HCT116 (cell line): Measurements from ENCODE around the gene FREM1. TPM values are rescaled to one million over a fixed set of nuclear protein-coding genes. Genes with fewer than 3 reads are reported as not detected.

Experiments
- ATAC-seq: fragments of 200-7000 bp; cut with Tn5 transposase; 2 replicates; pipeline ENCODE4 v1.9.1; 2020; ENCODE audit warnings: mild to moderate bottlenecking, moderate library complexity
- BruUV-seq: library from RNA; stranded (reverse); fragments of 400-500 nt; replicated peaks from 2 replicates; lab custom pipeline; 2021; lab: Mats Ljungman, UMichigan
- CTCF ChIA-PET: fragments of 300-600 bp; sonication (Branson Sonifier 250); formaldehyde crosslinking; loops from one replicate; lab custom pipeline; 2021; ENCODE audit warnings: antibody characterized with exemption; lab: Charles Lee
- POLR2A ChIA-PET: fragments of 300-600, 350-600 bp; sonication (Branson Sonifier 250); formaldehyde crosslinking; loops from one replicate; lab custom pipeline; 2021; ENCODE audit warnings: antibody characterized with exemption; lab: Charles Lee
- RAD21 ChIA-PET, 2 experiments: fragments of 300-600 bp; sonication (Branson Sonifier 250); formaldehyde crosslinking; loops; one replicate each; lab custom pipeline; 2023; ENCODE audit warnings: low total read pairs in 2 of 2; ENCODE audit not compliant: uncharacterized antibody in 2 of 2, unreplicated experiment in 2 of 2, low non-redundant PET in 1 of 2; lab: Charles Lee
- DNase-seq: peaks from one replicate; pipeline ENCODE4 v3.0.0-alpha.2; 2010; ENCODE audit warnings: low read depth, low spot score
- H2AFZ ChIP-seq: fragments of 200-600 bp; shearing (Covaris generic), sonication (generic); 2 replicates; pipeline ENCODE4 v1.6.1; 2017; ENCODE audit warnings: low read depth, mixed run types, mixed read lengths, antibody characterized with exemption, low read length; ENCODE audit not compliant: poor library complexity, severe bottlenecking
- H3K27ac ChIP-seq: 2 replicates; pipeline ENCODE4 v1.5.1; 2012; ENCODE audit warnings: low read depth, low read length
- H3K27me3 ChIP-seq: fragments of 200-600 bp; sonication (generic); 2 replicates; pipeline ENCODE4 v1.6.1; 2016; ENCODE audit warnings: mixed run types, low read length, mixed read lengths; ENCODE audit not compliant: insufficient read depth
- H3K36me3 ChIP-seq, 2 experiments: fragments of 200-500 bp in 1 of 2; fragments of 200-600 bp in 1 of 2; sonication (Bioruptor generic) in 1 of 2; sonication (generic) in 1 of 2; 2 replicates each; pipeline versions ENCODE4 v1.5.1 to v1.6.1; 2014 to 2016; ENCODE audit warnings: low read length in 2 of 2, inconsistent platforms in 1 of 2, mixed read lengths in 1 of 2, mixed run types in 1 of 2; ENCODE audit not compliant: insufficient read depth in 2 of 2, control insufficient read depth in 1 of 2
- H3K4me1 ChIP-seq, 2 experiments: fragments of 200-600 bp in 1 of 2; sonication (generic) in 1 of 2; 2 replicates each; pipeline versions ENCODE4 v1.5.1 to v1.6.1; 2012 to 2017; ENCODE audit warnings: low read length in 2 of 2, inconsistent platforms in 1 of 2, mild to moderate bottlenecking in 1 of 2, mixed read lengths in 1 of 2, mixed run types in 1 of 2, moderate library complexity in 1 of 2; ENCODE audit not compliant: insufficient read depth in 2 of 2, control insufficient read depth in 1 of 2
- H3K4me2 ChIP-seq: fragments of 200-600 bp; sonication (generic); 2 replicates; pipeline ENCODE4 v1.6.1; 2017; ENCODE audit warnings: mixed run types, low read length, mixed read lengths
- H3K4me3 ChIP-seq, 2 experiments: fragments of 200-600 bp in 1 of 2; sonication (generic) in 1 of 2; replicated peaks in 1 of 2; 2 replicates each; pipeline ENCODE4 v1.5.1; 2011 to 2016; ENCODE audit warnings: low read length in 2 of 2, control low read depth in 1 of 2, low read depth in 1 of 2, mild to moderate bottlenecking in 1 of 2, mixed read lengths in 1 of 2, mixed run types in 1 of 2
- H3K79me2 ChIP-seq: fragments of 200-600 bp; sonication (generic); 2 replicates; pipeline ENCODE4 v1.6.1; 2017; ENCODE audit warnings: mild to moderate bottlenecking, mixed run types, low read length, moderate library complexity, mixed read lengths; ENCODE audit not compliant: insufficient read depth
- H3K9ac ChIP-seq: fragments of 200-600 bp; sonication (generic); 2 replicates; pipeline ENCODE4 v1.6.1; 2016; ENCODE audit warnings: low read length, mixed read lengths
- H3K9me2 ChIP-seq: fragments of 200-600 bp; sonication (generic), shearing (Covaris generic); 2 replicates; pipeline ENCODE4 v1.6.1; 2017; ENCODE audit warnings: mixed run types, mild to moderate bottlenecking, moderate library complexity; ENCODE audit not compliant: insufficient read depth
- H3K9me3 ChIP-seq, 2 experiments: fragments of 200-500 bp in 1 of 2; fragments of 200-600 bp in 1 of 2; sonication (Bioruptor generic) in 1 of 2; sonication (generic) in 1 of 2; 2 replicates each; pipeline ENCODE4 v1.6.1; 2014 to 2017; ENCODE audit warnings: low read length in 2 of 2, mixed read lengths in 2 of 2, inconsistent platforms in 1 of 2, low read depth in 1 of 2, mild to moderate bottlenecking in 1 of 2, mixed run types in 1 of 2, moderate library complexity in 1 of 2; ENCODE audit not compliant: control insufficient read depth in 1 of 2, insufficient read depth in 1 of 2
- H4K20me1 ChIP-seq: fragments of 200-600 bp; sonication (generic), shearing (Covaris generic); 2 replicates; pipeline ENCODE4 v1.6.1; 2017; ENCODE audit warnings: mixed run types, mild to moderate bottlenecking, moderate library complexity; ENCODE audit not compliant: insufficient read depth
- CBX3 ChIP-seq: IDR thresholded peaks from 2 replicates; pipeline ENCODE4 v1.6.1; 2012; ENCODE audit warnings: low read depth
- CEBPB ChIP-seq: IDR thresholded peaks from 2 replicates; pipeline ENCODE4 v1.6.1; 2012; ENCODE audit warnings: low read depth
- ELF1 ChIP-seq: IDR thresholded peaks from 2 replicates; pipeline ENCODE4 v1.6.1; 2012; ENCODE audit warnings: low read depth, borderline replicate concordance
- EZH2 ChIP-seq: fragments of 200-600 bp; sonication (generic); IDR thresholded peaks from 2 replicates; pipeline ENCODE4 v1.6.1; 2017; ENCODE audit warnings: antibody characterized with exemption, mixed run types
- JUND ChIP-seq: IDR thresholded peaks from 2 replicates; pipeline ENCODE4 v1.6.1; 2012
- MAX ChIP-seq: IDR thresholded peaks from 2 replicates; pipeline ENCODE4 v1.6.1; 2012
- POLR2A ChIP-seq: IDR thresholded peaks from 2 replicates; pipeline ENCODE4 v1.7.0; 2011; ENCODE audit warnings: borderline replicate concordance; ENCODE audit not compliant: insufficient read depth, insufficient read length; ENCODE audit errors: extremely low read depth
- POLR2AphosphoS5 ChIP-seq: IDR thresholded peaks from 2 replicates; pipeline ENCODE4 v1.6.1; 2011; ENCODE audit warnings: mild to moderate bottlenecking, low read depth, low read length, moderate library complexity
- RAD21 ChIP-seq: IDR thresholded peaks from 2 replicates; pipeline ENCODE4 v1.6.1; 2012; ENCODE audit warnings: low read depth, mild to moderate bottlenecking
- SP1 ChIP-seq: IDR thresholded peaks from 2 replicates; pipeline ENCODE4 v1.6.1; 2012; ENCODE audit warnings: low read depth
- SRF ChIP-seq: IDR thresholded peaks from 2 replicates; pipeline ENCODE4 v1.6.1; 2012; ENCODE audit warnings: low read depth
- TCF7L2 ChIP-seq: IDR thresholded peaks from 2 replicates; pipeline ENCODE4 v1.7.0; 2011; ENCODE audit warnings: borderline replicate concordance, inconsistent platforms; ENCODE audit not compliant: insufficient read depth, insufficient read length; ENCODE audit errors: extremely low read depth
- ZBTB33 ChIP-seq: IDR thresholded peaks from 2 replicates; pipeline ENCODE4 v1.6.1; 2011; ENCODE audit warnings: mild to moderate bottlenecking, low read length, moderate library complexity; ENCODE audit not compliant: insufficient replicate concordance; ENCODE audit errors: extremely low read depth
- ZFX ChIP-seq: fragments of 450-650 bp; IDR thresholded peaks from 2 replicates; pipeline ENCODE4 v1.6.1; 2017
- ZNF274 ChIP-seq: fragments of 200-500 bp; sonication (Bioruptor generic); IDR thresholded peaks from 2 replicates; pipeline ENCODE4 v1.6.1; 2014; ENCODE audit warnings: mild to moderate bottlenecking, low read depth, low read length, inconsistent platforms
- intact Hi-C: fragments of 100-400 bp; cut with micrococcal nuclease; formaldehyde crosslinking; loops from 2 replicates; pipeline ENCODE4 v1.10.0; 2022
- total RNA-seq: library from RNA; stranded (reverse); gene quantifications from one replicate; pipeline ENCODE4 v1.2.1, GENCODE V29; 2021; ENCODE audit not compliant: unreplicated experiment
- TF ChIP-seq, protein P1 (sequence below): IDR thresholded peaks from 2 replicates; pipeline ENCODE4 v1.6.1; 2012
- TF ChIP-seq, protein P2 (sequence below): IDR thresholded peaks from 2 replicates; pipeline ENCODE4 v1.6.1; 2012; ENCODE audit warnings: low read depth

Gene FREM1
- total RNA-seq, 1 experiment from 2014 or later = 0.12 TPM

GRCh38 chr9:14881006-14881405, 29.2 kb downstream of the FREM1 start:
- H3K4me3 ChIP-seq = no peak overlapping the region
- peaks cover 10% of the 10 kb centered on the region for H3K27me3 ChIP-seq
- H3K79me2 ChIP-seq = no peaks in the 10 kb centered on the region
- H3K9ac ChIP-seq = no peak overlapping the region
- ChIA-PET CTCF (no interaction called here), POLR2A (no interaction called here), RAD21 (no interaction called here)
- TF ChIP-seq RAD21 (no peak), POLR2A (no peak), ELF1 (no peak), SP1 (no peak), ZNF274 (no peak), TCF7L2 (no peak), CEBPB (no peak), POLR2AphosphoS5 (no peak), ZFX (no peak), CBX3 (no peak), MAX (no peak), SRF (no peak)
- H4K20me1 ChIP-seq = no peaks in the 10 kb centered on the region
- H3K9me3 ChIP-seq = no peaks in the 10 kb centered on the region
- ATAC-seq = no peak
- no peaks in the 10 kb centered on the region for H3K4me1 ChIP-seq
- no peaks in the 10 kb centered on the region for H3K36me3 ChIP-seq
- BruUV-seq = no TSS peak
- intact Hi-C loops = no loop called here
- H3K4me2 ChIP-seq = no peak overlapping the region
- H3K9me2 ChIP-seq = no peaks in the 10 kb centered on the region
- H2AFZ ChIP-seq = no peak overlapping the region
- no peak for DNase-seq
- H3K27ac ChIP-seq = no peak overlapping the region

DNA sequence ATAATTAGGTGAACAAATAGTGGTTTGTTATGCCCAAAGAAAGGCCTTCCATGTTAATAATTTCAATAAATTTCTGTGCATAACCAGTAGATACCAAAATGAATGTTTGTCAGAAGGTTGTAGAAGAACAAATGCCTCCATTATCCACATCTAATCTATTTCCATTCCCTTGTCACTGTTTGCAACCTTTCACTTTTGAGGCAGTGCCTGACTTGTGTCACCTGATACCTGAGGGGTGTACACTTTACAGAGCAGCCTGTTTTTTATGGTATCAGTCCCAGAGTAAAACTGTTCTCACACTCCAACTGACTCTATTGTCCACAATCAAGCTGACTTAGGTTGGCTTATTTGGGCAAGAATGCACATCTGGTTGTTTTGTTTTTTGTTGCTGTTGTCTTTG, 40.1 kb downstream of the FREM1 start:
- Histone ChIP-seq H3K4me3 (no peak overlapping the region), H3K27ac (no peak overlapping the region), H3K4me2 (no peak overlapping the region), H2AFZ (no peak overlapping the region), H3K4me1 (no peaks in the 10 kb centered on the region), H3K9me2 (no peaks in the 10 kb centered on the region), H3K9me3 (no peaks in the 10 kb centered on the region), H3K79me2 (no peaks in the 10 kb centered on the region), H3K36me3 (no peaks in the 10 kb centered on the region), H4K20me1 (no peaks in the 10 kb centered on the region), H3K27me3 (peaks cover 18% of the 10 kb centered on the region; the same call in 1 of the 2 replicates), H3K9ac (no peak overlapping the region)
- ChIA-PET CTCF (no interaction called here), POLR2A (no interaction called here), RAD21 (no interaction called here)
- DNase-seq (no peak), ATAC-seq (no peak)
- no TSS peak for BruUV-seq
- intact Hi-C loops = no loop called here
- TF ChIP-seq JUND (no peak), POLR2A (no peak), ZBTB33 (no peak), SRF (no peak), CEBPB (no peak), TCF7L2 (no peak), EZH2 (no peak)
- TF ChIP-seq, protein P1, sequence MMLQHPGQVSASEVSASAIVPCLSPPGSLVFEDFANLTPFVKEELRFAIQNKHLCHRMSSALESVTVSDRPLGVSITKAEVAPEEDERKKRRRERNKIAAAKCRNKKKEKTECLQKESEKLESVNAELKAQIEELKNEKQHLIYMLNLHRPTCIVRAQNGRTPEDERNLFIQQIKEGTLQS = no peak
- TF ChIP-seq, protein P2, sequence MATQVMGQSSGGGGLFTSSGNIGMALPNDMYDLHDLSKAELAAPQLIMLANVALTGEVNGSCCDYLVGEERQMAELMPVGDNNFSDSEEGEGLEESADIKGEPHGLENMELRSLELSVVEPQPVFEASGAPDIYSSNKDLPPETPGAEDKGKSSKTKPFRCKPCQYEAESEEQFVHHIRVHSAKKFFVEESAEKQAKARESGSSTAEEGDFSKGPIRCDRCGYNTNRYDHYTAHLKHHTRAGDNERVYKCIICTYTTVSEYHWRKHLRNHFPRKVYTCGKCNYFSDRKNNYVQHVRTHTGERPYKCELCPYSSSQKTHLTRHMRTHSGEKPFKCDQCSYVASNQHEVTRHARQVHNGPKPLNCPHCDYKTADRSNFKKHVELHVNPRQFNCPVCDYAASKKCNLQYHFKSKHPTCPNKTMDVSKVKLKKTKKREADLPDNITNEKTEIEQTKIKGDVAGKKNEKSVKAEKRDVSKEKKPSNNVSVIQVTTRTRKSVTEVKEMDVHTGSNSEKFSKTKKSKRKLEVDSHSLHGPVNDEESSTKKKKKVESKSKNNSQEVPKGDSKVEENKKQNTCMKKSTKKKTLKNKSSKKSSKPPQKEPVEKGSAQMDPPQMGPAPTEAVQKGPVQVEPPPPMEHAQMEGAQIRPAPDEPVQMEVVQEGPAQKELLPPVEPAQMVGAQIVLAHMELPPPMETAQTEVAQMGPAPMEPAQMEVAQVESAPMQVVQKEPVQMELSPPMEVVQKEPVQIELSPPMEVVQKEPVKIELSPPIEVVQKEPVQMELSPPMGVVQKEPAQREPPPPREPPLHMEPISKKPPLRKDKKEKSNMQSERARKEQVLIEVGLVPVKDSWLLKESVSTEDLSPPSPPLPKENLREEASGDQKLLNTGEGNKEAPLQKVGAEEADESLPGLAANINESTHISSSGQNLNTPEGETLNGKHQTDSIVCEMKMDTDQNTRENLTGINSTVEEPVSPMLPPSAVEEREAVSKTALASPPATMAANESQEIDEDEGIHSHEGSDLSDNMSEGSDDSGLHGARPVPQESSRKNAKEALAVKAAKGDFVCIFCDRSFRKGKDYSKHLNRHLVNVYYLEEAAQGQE = no peak
